ENCODE measurements around the gene CRACDL.
"Not testable (repeated sequence)": the region's sequence is repeated elsewhere in the genome, so short reads cannot be mapped to it uniquely, and the experiment has no call there.

The CRACDL gene

DNA sequence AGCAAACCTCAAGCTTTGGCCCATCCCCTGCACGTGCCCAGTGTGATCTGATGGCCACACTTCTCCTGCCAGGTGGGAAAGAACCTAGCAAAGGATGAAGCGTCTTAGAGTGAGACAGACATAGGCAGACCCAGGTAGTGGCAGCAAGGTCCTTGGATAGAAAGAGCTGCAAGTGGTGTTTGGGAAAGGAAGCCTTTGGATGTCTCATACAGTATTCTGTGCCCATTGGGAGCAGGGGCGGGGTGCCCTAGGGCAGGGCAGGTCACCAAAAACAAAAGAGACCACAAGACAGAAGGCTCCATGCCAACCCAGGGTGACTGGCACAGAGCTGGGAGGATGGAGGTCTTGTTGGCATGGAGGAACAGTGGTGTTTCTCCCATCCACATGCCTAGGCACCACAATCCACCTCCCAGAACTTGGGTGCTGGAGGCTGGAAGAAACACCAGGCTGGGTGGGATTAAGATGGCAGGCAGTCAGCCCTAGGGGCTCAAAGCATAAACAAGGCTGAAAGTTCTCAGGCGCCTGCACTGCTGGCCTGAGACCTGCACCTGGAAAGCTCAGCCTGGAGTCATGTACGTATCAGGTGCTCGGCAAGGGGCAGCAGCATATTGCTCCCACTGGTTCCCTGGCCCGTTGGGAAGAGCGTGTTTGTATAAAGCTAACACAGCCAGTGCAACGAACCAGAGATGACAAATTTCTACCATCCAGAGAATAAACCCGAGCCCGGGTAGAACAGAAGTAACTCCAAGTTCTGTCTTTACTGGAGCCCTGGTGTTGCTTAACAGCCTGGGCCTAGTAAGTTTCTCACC lies 52.9 kb downstream of the CRACDL start:
- no peak for DNase-seq

DNA sequence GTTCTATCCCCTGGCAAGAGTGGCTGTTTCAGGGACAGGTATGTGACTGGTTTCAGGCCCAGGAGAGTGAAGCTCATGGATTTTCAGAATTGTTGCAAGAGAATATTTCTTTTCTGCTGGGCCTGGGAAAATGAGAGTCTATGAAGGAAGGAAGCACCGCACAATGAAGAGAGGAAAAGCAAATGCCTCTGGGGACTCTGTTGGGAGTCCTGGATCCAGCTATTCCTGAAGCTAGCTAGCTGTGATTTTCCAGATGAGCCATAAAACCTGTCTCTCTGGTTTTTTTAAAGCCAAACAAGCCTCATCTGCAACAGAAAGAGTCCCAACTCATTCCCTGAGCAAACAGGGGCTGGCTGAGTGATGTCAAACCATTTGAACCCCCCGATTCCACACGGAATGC lies 53.7 kb downstream of the CRACDL start:
- no peak for DNase-seq

DNA sequence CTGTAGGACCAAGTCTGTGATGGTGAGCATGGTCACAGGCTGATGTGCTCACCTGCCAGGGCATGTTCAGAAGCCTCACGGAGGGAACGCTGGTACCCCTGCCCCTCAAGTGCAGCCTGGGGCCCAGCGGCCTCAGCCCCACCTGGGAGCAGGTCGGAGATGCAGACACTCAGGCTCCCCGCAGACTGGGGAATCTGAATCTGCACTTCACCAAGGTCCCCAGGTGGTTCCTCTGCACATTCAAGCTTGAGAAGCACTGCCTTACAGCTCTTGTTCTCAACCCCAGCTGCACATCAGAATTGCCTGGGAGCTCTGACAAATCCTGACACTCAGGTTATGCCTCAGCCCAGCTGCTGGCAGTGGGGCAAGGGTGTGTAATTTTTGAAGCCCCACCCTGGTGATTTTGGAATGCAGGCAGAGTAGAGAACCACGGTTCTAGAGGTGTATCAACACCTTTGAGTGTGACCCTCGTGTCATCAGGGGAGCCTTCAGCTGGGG lies 54.8 kb downstream of the CRACDL start:
- no peak for DNase-seq

GRCh38 chr2:98880266-98881152 lies 55.5 kb downstream of the CRACDL start:
- no peak for DNase-seq

DNA sequence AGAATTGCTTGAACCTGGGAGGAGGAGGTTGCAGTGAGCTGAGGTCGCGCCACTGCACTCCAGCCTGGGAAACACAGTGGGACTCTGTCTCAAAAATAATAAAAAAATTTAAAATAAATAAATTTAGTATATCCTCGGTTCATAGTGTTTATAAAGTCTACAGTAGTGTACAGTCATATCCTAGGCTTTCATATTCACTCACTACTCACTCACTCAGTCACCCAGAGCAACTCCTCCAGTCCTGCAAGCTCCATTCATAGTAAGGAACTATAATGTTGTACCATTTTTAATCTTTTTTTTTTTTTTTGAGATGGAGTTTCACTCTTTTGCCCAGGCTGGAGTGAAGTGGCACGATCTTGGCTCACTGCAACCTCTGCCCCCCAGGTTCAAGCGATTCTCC lies 58.4 kb downstream of the CRACDL start:
- DNase-seq, result not testable (repeated sequence)

DNA sequence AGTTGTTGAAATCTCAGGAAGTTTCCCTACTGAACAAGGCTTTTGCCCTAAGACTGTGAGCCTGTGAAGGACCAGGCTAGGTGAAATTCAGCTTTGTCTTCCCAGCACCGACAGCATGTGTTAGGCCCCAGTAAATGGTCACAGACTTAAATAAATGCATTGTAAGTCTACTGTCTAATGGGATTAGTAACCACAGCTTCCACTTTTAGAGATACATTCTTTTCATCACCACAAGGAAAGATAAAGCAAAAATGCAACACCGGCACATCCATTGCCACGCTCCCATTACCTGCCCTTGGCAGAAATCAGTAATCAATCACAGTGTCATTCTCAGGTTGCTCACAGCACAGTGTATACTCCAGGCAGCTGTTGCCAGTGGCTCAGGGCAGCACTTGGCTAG lies 59.3 kb downstream of the CRACDL start:
- no peak for DNase-seq

- no peak for DNase-seq
Measured at GRCh38 chr2:98875746-98876145, 60.3 kb downstream of the CRACDL start.

DNA sequence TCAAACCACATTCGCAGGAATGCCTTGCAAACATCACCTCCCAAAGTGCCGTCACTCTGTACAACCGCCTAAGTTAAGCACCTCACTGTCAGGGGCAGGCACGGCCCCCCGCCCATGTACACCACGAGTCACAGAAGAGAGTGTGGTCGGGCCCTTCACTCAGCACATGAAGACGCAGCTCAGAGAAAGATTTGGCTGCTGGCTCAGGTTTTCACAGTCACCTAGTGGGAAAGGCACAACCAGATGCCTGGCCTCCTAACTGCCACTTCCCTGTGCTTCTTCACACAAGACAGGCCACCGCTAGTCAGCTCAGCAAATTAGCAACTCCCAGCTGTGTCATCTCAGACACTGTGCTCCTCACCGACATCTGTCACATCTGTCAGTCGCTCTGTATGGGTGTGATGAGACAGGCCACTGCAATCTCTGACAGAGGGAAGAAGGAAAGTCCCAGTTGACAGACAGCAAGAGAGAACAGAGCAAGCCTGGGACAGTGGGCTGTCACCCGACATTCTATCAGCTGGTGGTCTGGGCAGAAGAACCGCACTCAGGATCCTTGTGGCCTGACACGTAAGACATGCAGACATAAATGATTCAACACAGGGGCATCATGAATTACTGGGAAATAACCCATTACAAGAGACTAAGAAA lies 60.8 kb downstream of the CRACDL start:
- no peak for DNase-seq

DNA sequence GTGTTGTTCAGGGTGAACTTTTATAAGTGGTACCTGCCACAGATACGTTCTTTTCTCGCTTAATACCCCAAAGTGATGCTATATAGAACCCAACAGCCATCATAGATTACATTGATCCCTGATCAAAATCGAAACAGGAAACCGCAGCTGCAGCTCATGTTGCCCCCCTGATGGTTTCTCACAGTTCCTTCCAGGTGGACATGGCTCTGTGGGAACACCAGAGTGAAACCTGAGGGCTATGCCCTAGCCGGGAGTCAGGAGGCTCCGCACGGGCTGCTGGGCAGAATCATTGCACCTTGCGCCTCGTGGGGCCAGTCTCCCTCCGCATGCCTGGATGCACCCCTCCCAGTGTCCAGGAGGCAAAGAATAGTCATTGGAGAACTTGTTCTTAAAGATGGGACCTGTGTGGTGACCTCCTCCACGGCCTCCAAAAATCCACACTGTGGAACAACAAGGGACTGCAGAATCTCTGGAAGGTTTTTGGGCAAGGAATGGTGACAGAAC lies 61.8 kb downstream of the CRACDL start:
- no peak for DNase-seq

DNA sequence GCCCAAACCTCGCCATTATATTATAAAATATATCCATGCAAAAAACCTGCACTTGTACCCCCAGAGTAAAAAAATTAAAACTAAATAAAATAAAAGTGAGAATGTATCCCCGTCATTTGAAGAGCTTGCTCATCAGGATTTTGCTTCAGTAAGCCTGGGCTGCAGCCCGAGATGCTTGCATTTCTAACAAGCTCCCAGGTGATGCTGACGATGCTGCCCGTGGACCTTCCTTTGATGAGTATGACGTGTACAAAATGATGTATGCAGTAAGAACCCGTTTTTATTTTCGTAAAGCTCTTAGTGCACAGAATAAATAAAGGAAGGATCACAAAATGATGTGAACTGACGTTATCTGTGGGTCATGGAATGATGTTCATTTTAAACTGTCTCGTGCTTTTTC lies 63.5 kb downstream of the CRACDL start:
- DNase-seq, result no peak

- DNase-seq, result no peak
Measured at GRCh38 chr2:98871506-98871905, 64.5 kb downstream of the CRACDL start.

DNA sequence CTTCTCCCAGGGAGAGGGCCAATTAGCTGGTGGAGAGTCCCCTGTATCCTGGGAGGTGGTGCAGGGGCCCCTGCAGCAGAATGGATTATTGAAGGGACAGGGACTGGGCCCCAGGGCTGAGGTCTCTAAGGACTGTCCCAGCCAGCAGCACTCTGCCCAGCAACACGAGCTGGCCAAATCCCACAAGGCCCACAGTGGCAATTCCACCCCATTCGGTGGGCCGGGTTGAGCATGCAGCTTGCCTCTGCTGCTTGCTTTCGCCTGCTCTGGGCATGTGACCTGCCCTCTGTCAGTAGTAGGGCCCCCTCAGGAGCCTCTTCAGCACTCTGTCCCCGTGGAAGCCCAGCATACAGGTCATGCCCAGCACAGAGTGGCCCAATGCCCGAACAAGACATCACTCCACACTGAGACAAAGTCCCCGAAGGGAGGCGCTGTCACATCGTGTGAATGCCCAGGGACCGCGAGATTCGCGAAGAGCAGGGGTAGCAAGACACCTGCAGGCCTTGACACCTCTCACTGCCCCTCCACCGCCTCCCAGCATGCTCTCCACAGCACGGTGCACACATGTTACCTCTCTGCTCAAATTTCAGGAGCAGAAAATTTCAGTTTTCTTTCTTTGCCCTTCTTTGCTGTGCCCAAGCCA lies 65.4 kb downstream of the CRACDL start:
- DNase-seq, result no peak

GRCh38 chr2:98869870-98870269 lies 66.2 kb downstream of the CRACDL start:
- no peak for DNase-seq

GRCh38 chr2:98869272-98869641 lies 66.8 kb downstream of the CRACDL start:
- DNase-seq, result no peak

DNA sequence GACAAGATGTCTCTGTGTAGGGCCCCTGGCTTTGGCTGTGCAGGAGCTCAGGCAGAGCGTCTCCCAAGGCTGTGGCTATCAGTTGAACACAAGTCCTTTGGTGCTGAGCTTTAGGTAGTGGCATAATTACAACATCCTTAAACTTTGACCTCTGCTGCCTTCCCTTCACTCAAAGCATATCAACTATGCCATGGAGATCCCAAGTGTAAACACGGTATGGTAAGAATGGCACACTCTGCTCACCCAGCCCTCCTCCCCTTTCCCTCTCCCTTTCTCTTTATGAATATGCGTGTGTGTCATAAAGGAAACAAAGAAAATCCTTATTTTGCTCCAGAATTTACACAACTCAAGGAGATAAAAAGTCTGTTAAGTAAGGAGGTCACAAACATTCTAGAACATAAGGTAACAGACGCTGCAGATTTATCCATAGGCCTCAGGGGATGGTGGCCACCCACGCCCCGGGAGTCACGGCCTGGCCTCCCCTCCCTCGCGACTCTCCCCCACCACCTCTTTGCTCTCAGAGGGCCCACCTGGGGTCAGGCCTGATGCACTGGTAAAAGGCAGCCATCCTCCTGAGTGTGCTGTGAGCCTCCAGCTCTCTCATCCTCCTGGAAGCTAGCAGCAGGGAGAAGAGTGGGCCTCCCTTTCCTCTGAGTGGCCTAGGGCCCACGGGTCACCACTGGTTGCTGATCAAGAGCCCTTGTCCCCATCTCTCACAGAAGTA lies 67.3 kb downstream of the CRACDL start:
- DNase-seq, result no peak

GRCh38 chr2:98867539-98868309 lies 68.3 kb downstream of the CRACDL start:
- no peak for DNase-seq

DNA sequence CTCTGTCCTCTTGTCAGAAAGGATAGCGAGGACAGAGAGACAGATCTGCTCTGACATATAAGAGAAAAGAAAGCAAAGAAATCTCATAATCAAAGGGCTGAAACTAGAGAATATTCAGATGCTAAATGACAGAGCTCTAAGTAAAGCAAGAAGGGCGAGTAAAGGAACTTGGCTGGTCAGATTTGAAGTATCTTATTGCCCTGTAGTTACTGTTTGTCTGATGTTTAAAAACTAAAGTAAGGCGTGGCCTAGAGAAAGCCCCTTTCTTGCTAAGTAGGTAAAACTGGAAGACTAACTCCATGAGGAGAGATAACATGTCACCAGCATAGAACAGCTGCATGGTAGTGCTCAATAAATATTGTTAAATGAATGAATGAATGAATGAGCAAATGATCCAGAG lies 70.0 kb downstream of the CRACDL start:
- DNase-seq, result no peak

- DNase-seq, result no peak
Measured at GRCh38 chr2:98861601-98862000, 74.4 kb downstream of the CRACDL start.

DNA sequence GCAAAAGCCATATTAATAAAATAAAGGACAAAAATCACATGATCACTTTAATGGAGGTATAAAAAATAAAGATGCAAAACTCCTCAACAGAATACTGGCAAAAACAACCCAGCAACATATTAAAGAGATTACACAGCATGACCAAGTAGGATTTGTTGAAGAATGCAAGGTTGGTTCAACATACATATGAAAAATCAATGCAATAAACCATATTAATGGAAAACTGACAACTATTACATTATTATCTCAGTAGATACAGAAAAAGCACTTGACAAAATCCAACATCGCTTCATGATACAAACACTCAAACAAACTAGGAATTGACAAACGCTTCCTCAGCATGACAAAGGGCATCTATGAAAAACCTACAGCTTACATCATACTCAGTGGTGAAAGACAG lies 76.7 kb downstream of the CRACDL start:
- DNase-seq, result no peak

- DNase-seq, result no peak
Measured at GRCh38 chr2:98857001-98857400, 79.0 kb downstream of the CRACDL start.

GRCh38 chr2:98854682-98855081 lies 81.3 kb downstream of the CRACDL start:
- DNase-seq, result no peak

All from T1000 (cell line).